Measurements from ENCODE around the gene PRR13. TPM values are rescaled to one million over a fixed set of nuclear protein-coding genes. Genes with fewer than 3 reads are reported as not detected.

PRR13 gene
- total and polyA plus RNA-seq, 2 experiments from 2014 or later, result 42.9 to 169 TPM

GRCh38 chr12:53486736-53487487, 45.4 kb downstream of the PRR13 start:
- Histone ChIP-seq H3K36me3 (peaks cover 15% of the 10 kb centered on the region), H3K4me1 (ENCODE audit: low read depth) (no peaks in the 10 kb centered on the region), H3K4me3 (no peak overlapping the region), H3K27ac (no peak overlapping the region), H3K9me3 (ENCODE audit: low read depth) (no peaks in the 10 kb centered on the region), H3K27me3 (no peaks in the 10 kb centered on the region)
- TF ChIP-seq CTCF (IDR thresholded peaks at IDR 0.05; ENCODE audit: low read depth, low read length), result no peak
- DNase-seq (ENCODE audit: low read depth in 1 of 2, low spot score in 1 of 2), result no peak

- Histone ChIP-seq H3K4me3 (no peak overlapping the region), H3K4me1 (ENCODE audit: low read depth) (peaks cover 11% of the 10 kb centered on the region), H3K27ac (peak overlapping the region; percentile 8), H3K36me3 (peaks cover 10% of the 10 kb centered on the region), H3K9me3 (ENCODE audit: low read depth) (no peaks in the 10 kb centered on the region), H3K27me3 (no peaks in the 10 kb centered on the region)
- no peak for DNase-seq (ENCODE audit: low read depth in 1 of 2, low spot score in 1 of 2)
- TF ChIP-seq CTCF (IDR thresholded peaks at IDR 0.05; ENCODE audit: low read depth, low read length), result no peak
Observed at GRCh38 chr12:53489242-53489864, 47.8 kb downstream of the PRR13 start.

- peak in 1 of 2 donors; percentile 27 for DNase-seq (ENCODE audit: low read depth in 1 of 2, low spot score in 1 of 2)
- H3K27ac ChIP-seq, result peak overlapping the region; percentile 92
- no peak for TF ChIP-seq CTCF (IDR thresholded peaks at IDR 0.05; ENCODE audit: low read depth, low read length)
- no peaks in the 10 kb centered on the region for H3K36me3 ChIP-seq
- peak overlapping the region; percentile 35 for H3K4me3 ChIP-seq
- no peaks in the 10 kb centered on the region for H3K27me3 ChIP-seq
- H3K9me3 ChIP-seq (ENCODE audit: low read depth), result no peaks in the 10 kb centered on the region
- H3K4me1 ChIP-seq (ENCODE audit: low read depth), result peaks cover 31% of the 10 kb centered on the region
Observed at GRCh38 chr12:53492188-53492587, 50.7 kb downstream of the PRR13 start.

- peak; percentile 95 to 96 for DNase-seq (ENCODE audit: low read depth in 1 of 2, low spot score in 1 of 2)
- no peaks in the 10 kb centered on the region for H3K27me3 ChIP-seq
- H3K27ac ChIP-seq, result peak overlapping the region; percentile 92
- no peaks in the 10 kb centered on the region for H3K9me3 ChIP-seq (ENCODE audit: low read depth)
- H3K36me3 ChIP-seq, result no peaks in the 10 kb centered on the region
- no peak for TF ChIP-seq CTCF (IDR thresholded peaks at IDR 0.05; ENCODE audit: low read depth, low read length)
- H3K4me1 ChIP-seq (ENCODE audit: low read depth), result peaks cover 31% of the 10 kb centered on the region
- H3K4me3 ChIP-seq, result peak overlapping the region; percentile 35
Observed at GRCh38 chr12:53492830-53493609, 51.5 kb downstream of the PRR13 start.

- H3K9me3 ChIP-seq (ENCODE audit: low read depth), result no peaks in the 10 kb centered on the region
- peak overlapping the region; percentile 92 for H3K27ac ChIP-seq
- H3K4me1 ChIP-seq (ENCODE audit: low read depth), result peaks cover 31% of the 10 kb centered on the region
- TF ChIP-seq CTCF (IDR thresholded peaks at IDR 0.05; ENCODE audit: low read depth, low read length), result no peak
- peak in 1 of 2 donors; percentile 36 for DNase-seq (ENCODE audit: low read depth in 1 of 2, low spot score in 1 of 2)
- peak overlapping the region; percentile 35 for H3K4me3 ChIP-seq
- H3K36me3 ChIP-seq, result no peaks in the 10 kb centered on the region
- no peaks in the 10 kb centered on the region for H3K27me3 ChIP-seq
Observed at GRCh38 chr12:53493610-53494391, 52.3 kb downstream of the PRR13 start.

All from cardiac muscle cell (in vitro differentiated cells and primary cell).